ENCODE results near the gene ODAD3. TPM values are rescaled to one million over a fixed set of nuclear protein-coding genes. Genes with fewer than 3 reads are reported as not detected.

The ODAD3 gene
- total RNA-seq, 1 donor = under 0.01 TPM

DNA sequence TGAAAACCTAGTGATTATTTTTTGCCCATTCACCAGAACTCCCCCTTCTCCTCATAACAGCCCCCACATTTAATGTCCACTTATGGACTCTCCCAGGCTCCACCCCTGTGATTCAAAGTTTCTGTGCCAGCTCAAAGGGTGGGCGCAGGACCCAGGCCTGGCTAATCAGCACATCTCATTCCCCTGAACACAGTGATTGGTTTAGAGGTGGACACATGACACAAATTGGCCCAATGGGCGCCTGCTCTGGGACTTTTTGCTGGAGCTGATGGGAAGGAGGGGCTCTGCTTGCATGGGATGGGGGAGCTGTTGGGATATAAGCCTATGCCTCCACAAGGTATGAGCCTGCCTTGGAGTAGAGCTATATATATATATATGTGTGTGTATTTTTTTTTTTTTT is 44.6 kb downstream of the ODAD3 start:
- no peaks in the 10 kb centered on the region for H3K4me1 ChIP-seq (ENCODE audit: insufficient read depth, low read length)
- H4K20me1 ChIP-seq (ENCODE audit: insufficient read depth, low read length) = no peaks in the 10 kb centered on the region
- H2AFZ ChIP-seq (ENCODE audit: low read length) = no peak overlapping the region
- H3K4me3 ChIP-seq (ENCODE audit: insufficient read depth, low read length) = no peak overlapping the region
- no peaks in the 10 kb centered on the region for H3K79me2 ChIP-seq (ENCODE audit: insufficient read depth, low read length)
- H3K9me3 ChIP-seq (ENCODE audit: low read depth, low read length) = peaks cover 2% of the 10 kb centered on the region
- no peaks in the 10 kb centered on the region for H3K27me3 ChIP-seq (ENCODE audit: insufficient read depth, low read length)
- no peak overlapping the region for H3K4me2 ChIP-seq (ENCODE audit: insufficient read depth, low read length)
- H3K36me3 ChIP-seq (ENCODE audit: insufficient read depth, low read length) = no peaks in the 10 kb centered on the region
- peak; percentile 61 for DNase-seq (ENCODE audit: insufficient read length, low spot score, missing footprints)
- H3K27ac ChIP-seq (ENCODE audit: low read depth, low read length) = no peak overlapping the region
- no peak for TF ChIP-seq CTCF (IDR thresholded peaks at IDR 0.05; ENCODE audit: extremely low read depth, low read depth, low read length)

GRCh38 chr19:11387162-11388034 is 47.5 kb downstream of the ODAD3 start:
- Histone ChIP-seq H3K79me2 (ENCODE audit: insufficient read depth, low read length) (no peaks in the 10 kb centered on the region), H3K9me3 (ENCODE audit: low read depth, low read length) (peaks cover 2% of the 10 kb centered on the region)
- DNase-seq (ENCODE audit: insufficient read length, low spot score, missing footprints) = peak; percentile 18

DNA sequence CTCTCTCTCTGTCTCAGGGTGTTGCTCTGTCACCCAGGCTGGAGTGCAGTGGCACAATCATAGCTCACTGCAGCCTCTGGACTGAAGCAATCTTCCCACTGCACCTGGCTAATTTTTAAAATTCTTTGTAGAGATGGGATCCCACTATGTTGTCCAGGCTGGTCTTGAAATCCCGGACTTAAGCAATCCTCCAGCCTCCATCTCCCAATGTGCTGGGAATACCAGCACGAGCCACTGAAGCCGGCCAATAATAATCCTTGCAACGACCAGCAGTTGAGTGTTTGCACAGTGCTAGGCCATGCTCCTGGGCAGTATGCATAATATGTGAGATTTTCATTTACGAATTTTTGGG is 50.2 kb downstream of the ODAD3 start:
- Histone ChIP-seq H3K79me2 (ENCODE audit: insufficient read depth, low read length) (peaks cover 6% of the 10 kb centered on the region), H4K20me1 (ENCODE audit: insufficient read depth, low read length) (no peaks in the 10 kb centered on the region), H3K4me3 (ENCODE audit: insufficient read depth, low read length) (no peak overlapping the region), H2AFZ (ENCODE audit: low read length) (no peak overlapping the region), H3K27me3 (ENCODE audit: insufficient read depth, low read length) (peaks cover 14% of the 10 kb centered on the region), H3K9me3 (ENCODE audit: low read depth, low read length) (no peaks in the 10 kb centered on the region), H3K27ac (ENCODE audit: low read depth, low read length) (no peak overlapping the region), H3K4me2 (ENCODE audit: insufficient read depth, low read length) (no peak overlapping the region), H3K4me1 (ENCODE audit: insufficient read depth, low read length) (peaks cover 10% of the 10 kb centered on the region), H3K36me3 (ENCODE audit: insufficient read depth, low read length) (no peaks in the 10 kb centered on the region)
- peak; percentile 19 for DNase-seq (ENCODE audit: insufficient read length, low spot score, missing footprints)
- no peak for TF ChIP-seq CTCF (IDR thresholded peaks at IDR 0.05; ENCODE audit: extremely low read depth, low read depth, low read length)

More at GRCh38 chr19:11387162-11388034, 47.5 kb downstream of the ODAD3 start:
- H2AFZ ChIP-seq (ENCODE audit: low read length) = no peak overlapping the region
- H3K4me1 ChIP-seq (ENCODE audit: insufficient read depth, low read length) = no peaks in the 10 kb centered on the region
- no peaks in the 10 kb centered on the region for H3K36me3 ChIP-seq (ENCODE audit: insufficient read depth, low read length)
- H3K4me3 ChIP-seq (ENCODE audit: insufficient read depth, low read length) = no peak overlapping the region
- no peak overlapping the region for H3K27ac ChIP-seq (ENCODE audit: low read depth, low read length)
- no peak for TF ChIP-seq CTCF (IDR thresholded peaks at IDR 0.05; ENCODE audit: extremely low read depth, low read depth, low read length)
- H3K4me2 ChIP-seq (ENCODE audit: insufficient read depth, low read length) = no peak overlapping the region
- peaks cover 12% of the 10 kb centered on the region for H3K27me3 ChIP-seq (ENCODE audit: insufficient read depth, low read length)
- no peaks in the 10 kb centered on the region for H4K20me1 ChIP-seq (ENCODE audit: insufficient read depth, low read length)

GRCh38 chr19:11383706-11384048 is 51.2 kb downstream of the ODAD3 start:
- peaks cover 12% of the 10 kb centered on the region for H3K4me1 ChIP-seq (ENCODE audit: insufficient read depth, low read length)
- peak overlapping the region; percentile 60 for H3K4me3 ChIP-seq (ENCODE audit: insufficient read depth, low read length)
- TF ChIP-seq CTCF (IDR thresholded peaks at IDR 0.05; ENCODE audit: extremely low read depth, low read depth, low read length) = no peak
- peak; percentile 66 for DNase-seq (ENCODE audit: insufficient read length, low spot score, missing footprints)
- H3K27me3 ChIP-seq (ENCODE audit: insufficient read depth, low read length) = peaks cover 14% of the 10 kb centered on the region
- H3K27ac ChIP-seq (ENCODE audit: low read depth, low read length) = no peak overlapping the region
- H2AFZ ChIP-seq (ENCODE audit: low read length) = no peak overlapping the region
- H4K20me1 ChIP-seq (ENCODE audit: insufficient read depth, low read length) = no peaks in the 10 kb centered on the region
- H3K79me2 ChIP-seq (ENCODE audit: insufficient read depth, low read length) = peaks cover 6% of the 10 kb centered on the region
- peak overlapping the region; percentile 60 for H3K4me2 ChIP-seq (ENCODE audit: insufficient read depth, low read length)
- H3K9me3 ChIP-seq (ENCODE audit: low read depth, low read length) = no peaks in the 10 kb centered on the region
- H3K36me3 ChIP-seq (ENCODE audit: insufficient read depth, low read length) = no peaks in the 10 kb centered on the region
